ENCODE results near the gene PPP1R9B.

- TF ChIP-seq CTCF (IDR thresholded peaks at IDR 0.05) (no peak), EZH2 (IDR thresholded peaks at IDR 0.05; ENCODE audit: borderline replicate concordance, insufficient read depth, low read depth, low read length, poor library complexity, severe bottlenecking) (no peak)
Observed at GRCh38 chr17:50189550-50190292, 39.2 kb upstream of the PPP1R9B start.
